Kidney tubule cell (primary cell): ENCODE results near the gene FKBP11.

Experiments used
- DNase-seq: peaks from one replicate; pipeline ENCODE4 v3.0.0-alpha.2; 2018; ENCODE audit warnings: low spot score

Gene FKBP11

GRCh38 chr12:48925304-48926011 is at the start of gene FKBP11:
Gene FKBP11 (minus strand): TSS chr12:48925492. CDS start chr12:48925428, 64 bp downstream.
- peak; percentile 30 for DNase-seq

GRCh38 chr12:48973941-48974673 is 48.8 kb upstream of the FKBP11 start:
- DNase-seq, result no peak

DNA sequence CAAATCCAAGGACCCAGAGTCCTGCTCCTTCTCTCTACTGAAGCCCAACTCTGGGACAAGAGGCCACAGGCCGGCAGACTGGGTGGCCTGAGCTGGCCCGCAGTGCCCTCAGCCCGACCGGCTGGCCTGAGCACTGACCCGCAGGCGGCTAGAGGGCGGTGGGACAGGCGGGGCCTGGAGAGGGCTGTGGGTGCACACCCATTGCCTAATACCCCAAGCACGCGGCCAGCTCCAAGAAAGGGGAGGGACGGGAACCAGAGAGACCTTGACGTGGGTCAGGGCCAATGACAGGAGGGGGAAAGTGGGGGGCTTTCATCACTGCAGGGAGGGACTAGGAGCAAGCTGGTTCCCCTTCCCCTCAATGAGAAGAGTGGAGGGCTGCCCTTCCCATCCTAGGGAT is 48.2 kb upstream of the FKBP11 start:
- DNase-seq, result no peak

DNA sequence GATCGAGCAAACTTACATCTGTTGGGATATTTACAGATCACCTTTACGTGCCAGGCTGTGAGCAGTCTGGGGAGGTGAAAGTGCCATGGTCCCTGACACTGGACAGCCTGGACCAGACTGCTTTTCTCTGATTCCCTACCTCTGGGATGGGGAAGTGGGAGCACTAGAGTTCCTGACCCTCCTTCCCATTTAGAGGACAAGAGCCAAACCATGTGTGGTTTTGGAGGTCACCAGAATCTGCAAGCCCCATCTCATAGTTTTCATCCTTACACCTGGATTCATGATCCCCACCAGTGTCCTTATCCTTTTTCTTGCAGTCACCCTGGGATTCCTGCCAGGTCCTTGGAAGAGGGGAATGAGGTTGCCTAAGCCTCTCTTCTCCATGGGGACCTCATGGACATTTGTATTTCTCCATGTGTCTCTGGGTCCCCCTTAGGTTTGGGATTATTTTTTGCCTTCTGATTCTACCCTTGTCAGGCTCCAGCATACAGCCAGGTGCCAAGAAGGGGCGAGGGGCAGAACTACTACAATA is 47.7 kb upstream of the FKBP11 start:
- no peak for DNase-seq

DNA sequence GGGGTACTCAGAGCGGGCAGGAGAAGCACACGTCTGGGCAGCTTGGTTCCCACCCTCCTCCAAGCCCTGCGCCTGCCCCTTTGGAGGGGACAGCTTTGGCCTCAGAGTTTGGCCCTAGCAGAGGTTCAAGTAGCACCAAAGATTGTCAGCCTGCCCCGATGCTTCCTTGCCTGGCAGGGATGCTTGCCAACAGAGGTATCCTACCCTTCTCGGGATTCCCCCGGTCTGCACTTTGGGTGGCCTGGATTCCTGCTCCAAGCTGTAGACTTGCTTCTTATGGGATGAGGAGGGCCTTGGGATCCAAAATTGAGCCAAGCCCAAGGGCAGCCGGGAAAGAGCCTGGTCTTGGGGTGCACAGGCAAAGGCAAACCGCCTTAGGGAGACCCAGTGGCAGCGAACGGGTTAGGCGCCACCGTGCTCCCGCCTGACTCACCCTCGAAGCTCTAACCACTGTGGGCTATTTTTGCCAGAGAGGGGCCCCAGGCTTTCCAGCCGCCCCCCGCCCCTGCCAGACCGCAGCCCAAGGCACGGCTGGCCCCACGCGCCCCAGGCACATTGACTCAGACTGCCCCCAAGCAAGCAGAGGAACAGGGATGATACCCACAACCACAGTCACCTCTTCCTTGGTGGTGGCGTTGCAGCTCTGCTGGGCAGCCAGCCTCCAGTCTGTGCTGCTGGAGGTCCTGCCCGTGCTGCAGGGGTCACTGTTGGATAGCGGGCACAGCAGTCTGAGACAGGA is 47.1 kb upstream of the FKBP11 start:
- DNase-seq, result peak; percentile 50

DNA sequence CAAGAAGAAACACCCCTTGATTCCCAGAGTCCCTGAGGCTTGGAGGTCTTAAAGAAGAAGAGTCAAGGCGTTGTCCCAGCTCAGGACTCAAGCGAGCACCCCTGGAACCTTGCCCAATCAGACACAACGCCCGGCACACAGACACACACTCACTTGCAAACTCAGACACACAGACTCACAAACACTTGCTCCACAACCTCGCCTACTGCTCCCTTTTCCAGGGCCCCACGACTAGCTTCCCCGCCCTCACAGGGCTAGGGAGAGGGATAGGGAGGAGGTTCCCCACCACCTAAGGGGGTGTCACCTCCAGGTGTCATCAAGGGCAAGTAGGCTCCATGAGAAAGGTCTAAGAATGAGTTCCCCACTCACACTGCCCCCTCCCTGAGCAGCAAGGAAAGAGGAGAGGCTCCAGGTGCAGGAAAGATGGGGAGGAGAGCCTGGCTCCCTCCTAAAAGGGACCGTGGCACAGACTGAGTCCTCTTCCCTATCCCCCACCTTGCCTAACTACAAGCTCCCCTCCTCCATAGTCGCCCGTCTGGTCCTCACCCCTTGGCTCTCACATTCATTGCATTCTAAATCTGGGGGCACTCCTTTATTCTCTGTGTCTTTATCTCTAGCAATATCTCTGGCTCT is 45.5 kb upstream of the FKBP11 start:
- DNase-seq, result no peak

GRCh38 chr12:48969833-48970701 is 44.8 kb upstream of the FKBP11 start:
- no peak for DNase-seq

DNA sequence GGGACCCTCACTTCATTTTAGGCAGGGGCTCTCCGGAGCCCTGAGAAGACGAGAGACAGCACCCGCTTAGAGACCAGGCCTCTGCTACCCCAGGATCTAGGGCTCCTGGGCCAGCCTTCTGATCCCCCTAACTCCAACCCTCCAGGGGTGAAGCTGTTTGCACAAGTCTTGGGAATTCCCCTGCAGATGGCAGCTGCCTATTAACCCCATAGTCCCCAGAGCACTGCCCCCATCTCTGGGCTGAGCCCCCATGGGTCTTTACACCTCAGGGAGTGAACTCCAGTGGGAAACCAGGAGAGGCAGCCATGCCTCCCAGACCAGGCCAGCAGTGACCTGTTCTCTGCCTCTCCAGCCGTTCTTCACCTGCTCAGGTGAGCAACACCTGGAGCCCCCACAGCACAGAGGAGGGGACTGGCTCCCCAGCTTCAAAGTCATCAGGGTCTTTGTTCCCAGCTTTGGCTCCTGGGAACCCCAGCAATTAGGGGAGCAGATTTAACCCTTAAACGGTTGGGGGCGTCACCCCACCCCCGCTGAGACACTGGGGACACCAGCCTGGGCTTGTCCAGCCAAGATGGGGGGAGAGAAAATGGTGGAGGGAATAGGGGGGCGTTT is 44.0 kb upstream of the FKBP11 start:
- DNase-seq, result no peak

- no peak for DNase-seq
These were observed 43.2 kb upstream of the FKBP11 start for GRCh38 chr12:48968467-48968866.

DNA sequence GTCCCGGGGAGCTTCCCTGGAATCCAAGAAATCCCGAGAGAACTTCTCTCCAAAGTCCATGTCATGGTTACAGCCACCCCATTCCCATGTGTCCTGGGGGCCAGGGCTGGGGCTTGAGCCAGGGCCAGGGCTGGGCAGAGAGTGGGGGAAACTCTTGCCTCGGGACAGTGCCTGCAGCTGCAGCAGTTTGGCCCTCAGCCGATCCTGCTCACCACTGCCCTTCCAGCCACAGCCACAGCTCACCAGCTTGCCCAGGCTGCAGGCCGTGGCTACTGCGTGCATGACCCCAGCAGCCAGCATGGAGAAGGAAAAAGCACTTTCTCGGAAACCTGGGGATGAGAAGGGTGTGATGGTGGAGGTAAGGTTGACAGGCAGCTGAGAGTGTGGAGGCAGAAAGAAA is 42.7 kb upstream of the FKBP11 start:
- no peak for DNase-seq

DNA sequence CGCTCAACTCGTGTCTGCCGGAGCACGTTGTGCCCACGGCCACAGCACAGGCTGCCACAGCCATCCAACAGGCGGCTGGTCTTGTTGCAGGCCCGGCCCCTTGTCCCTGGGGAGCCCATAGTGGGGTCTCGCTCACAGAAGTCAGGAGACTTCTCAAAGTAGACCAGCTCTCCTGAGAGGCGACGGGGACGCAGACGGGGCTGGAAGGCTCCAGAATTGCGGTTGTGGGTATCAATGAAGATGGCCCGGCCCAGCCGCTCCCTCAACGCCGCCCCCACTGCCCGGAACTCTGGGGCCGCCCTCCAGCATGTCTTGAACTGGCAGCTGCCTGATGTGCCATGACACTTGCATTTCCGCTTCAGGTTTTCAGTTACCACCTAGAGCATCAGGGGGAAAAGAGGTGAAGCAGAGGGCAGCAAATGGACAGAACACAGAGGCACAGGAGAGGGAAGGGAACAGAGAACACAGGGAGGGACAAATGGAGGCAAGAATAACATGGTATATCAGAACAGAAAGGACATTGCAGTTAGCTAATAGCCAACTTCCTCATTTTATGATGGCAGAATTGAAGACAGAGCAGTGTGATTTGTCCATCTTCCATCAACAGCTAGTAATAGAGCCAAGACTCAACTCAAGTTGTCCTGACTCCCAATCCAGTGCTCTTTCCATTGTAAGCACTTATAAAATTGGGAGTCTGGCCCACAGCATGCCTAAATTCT is 41.0 kb upstream of the FKBP11 start:
- no peak for DNase-seq

- no peak for DNase-seq
These were observed 40.1 kb upstream of the FKBP11 start for GRCh38 chr12:48965298-48965838.

DNA sequence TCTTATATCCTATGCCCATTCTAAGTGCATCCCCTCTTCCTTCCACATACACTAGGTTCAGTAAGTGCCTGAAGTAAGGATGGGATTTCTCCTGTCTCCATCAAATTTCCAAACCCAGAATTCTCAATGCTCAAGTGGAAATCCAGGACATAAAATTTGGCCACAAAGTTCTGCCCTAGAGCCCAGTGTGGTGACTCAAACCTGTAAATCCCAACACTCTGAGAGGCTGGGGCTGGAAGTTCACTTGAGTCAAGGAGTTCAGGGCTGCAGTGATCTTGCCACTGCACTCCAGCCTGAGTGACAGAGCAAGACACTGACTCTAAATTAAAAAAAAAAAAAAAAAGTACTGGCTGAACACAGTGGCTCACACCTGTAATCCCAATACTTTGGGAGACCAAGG is 36.5 kb upstream of the FKBP11 start:
- DNase-seq, result no peak

GRCh38 chr12:48961331-48961730 is 36.0 kb upstream of the FKBP11 start:
- DNase-seq, result no peak

DNA sequence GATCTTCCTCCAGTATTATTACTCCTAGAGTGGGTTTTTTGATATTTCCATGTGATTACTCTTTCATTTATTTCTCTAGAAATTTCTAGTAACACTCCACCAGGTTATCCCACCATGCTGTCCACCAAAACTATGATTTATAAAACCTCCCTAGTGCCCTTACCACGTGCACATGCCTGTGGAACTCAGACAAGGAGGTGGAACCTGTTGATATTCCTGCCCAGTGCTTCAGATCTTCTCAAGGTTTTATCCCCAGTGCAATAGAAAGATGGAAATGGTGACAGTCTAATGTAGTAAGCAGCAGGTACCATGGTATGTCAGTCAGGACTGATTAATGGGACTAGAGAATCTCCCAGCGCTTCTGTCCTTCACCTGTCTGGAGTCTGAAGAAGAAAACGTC is 35.5 kb upstream of the FKBP11 start:
- DNase-seq, result no peak

- no peak for DNase-seq
These were observed 32.7 kb upstream of the FKBP11 start for GRCh38 chr12:48958049-48958388.

DNA sequence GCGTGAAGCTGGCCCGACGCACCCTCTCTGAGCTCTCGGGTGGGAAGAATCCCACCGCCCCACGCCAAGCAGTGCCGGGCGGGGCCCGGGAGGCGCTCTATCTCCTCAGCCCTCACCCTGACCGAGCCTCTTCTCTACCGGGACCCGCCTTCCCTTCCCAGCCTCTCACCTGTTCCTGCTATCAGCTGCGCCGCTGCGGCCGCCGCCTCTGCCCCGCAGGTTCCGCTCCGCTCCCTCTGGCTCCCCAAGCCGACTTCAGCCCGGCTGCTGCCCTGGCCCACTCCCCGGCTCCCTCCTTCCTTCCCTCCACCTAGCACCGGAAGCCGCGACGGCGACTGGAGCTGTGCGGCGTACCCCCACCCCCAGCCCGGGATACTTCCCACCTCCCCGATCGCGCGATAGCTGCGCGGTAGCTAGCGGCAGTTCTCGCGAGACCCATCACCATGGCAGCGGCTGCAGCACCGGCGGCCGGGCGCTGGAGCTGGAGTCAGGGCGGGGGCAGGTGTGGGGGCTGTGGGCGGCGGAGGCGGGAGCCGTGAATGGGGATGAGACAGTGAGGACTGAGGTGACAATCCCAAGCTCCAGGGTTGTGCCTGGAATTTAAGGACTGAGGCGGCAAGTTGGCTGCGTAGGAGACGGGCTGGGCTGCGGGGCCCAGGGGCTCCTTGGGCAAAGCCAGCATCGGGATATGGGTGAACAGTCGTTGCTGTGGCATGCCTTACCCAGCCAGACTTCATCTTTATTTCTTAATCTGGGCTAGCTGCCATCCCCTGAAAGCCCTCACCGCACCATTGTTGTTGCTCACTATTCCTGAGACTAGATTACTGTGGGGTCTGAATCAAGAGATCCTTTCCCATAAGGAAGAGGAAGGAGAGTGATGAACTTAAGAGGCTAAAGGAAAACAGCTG is 32.1 kb upstream of the FKBP11 start, which contains the start of gene ARF3:
ARF3 (minus strand) TSS at position 347 of the 908 bp plus-strand sequence. CDS start 16,392 bp downstream, outside the sequence.
- DNase-seq, result peak; percentile 95

GRCh38 chr12:48956279-48957140 is 31.2 kb upstream of the FKBP11 start:
- DNase-seq, result peak; percentile 98
